Measurements from ENCODE around the gene COA1.

DNA sequence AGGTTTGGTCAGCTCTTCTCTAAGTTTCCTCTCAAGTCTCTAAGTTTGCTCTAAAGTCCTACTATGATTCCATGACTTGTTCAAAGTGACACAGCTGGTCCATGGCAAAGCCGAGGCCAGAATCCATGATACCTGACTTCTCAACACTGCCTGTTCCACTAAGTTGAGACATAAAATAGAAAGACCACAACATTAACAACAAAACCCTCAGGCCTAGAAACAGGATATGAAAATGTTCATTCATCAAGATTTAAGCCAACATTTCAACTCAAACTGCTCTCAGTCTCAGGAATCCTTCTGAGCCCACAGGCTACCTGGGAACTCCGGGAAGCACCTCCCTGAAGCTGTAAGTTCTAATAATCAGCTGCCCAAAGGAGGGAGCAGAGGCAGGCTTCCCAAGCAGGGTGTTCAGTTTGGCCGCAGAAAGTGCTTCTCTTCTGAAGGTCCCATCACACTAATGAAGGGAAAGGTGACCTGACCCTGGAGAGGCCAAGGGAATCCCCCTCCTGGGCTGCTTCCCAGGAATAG is 83.6 kb downstream of the COA1 start:
- TF ChIP-seq, protein P1, sequence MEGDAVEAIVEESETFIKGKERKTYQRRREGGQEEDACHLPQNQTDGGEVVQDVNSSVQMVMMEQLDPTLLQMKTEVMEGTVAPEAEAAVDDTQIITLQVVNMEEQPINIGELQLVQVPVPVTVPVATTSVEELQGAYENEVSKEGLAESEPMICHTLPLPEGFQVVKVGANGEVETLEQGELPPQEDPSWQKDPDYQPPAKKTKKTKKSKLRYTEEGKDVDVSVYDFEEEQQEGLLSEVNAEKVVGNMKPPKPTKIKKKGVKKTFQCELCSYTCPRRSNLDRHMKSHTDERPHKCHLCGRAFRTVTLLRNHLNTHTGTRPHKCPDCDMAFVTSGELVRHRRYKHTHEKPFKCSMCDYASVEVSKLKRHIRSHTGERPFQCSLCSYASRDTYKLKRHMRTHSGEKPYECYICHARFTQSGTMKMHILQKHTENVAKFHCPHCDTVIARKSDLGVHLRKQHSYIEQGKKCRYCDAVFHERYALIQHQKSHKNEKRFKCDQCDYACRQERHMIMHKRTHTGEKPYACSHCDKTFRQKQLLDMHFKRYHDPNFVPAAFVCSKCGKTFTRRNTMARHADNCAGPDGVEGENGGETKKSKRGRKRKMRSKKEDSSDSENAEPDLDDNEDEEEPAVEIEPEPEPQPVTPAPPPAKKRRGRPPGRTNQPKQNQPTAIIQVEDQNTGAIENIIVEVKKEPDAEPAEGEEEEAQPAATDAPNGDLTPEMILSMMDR (IDR thresholded peaks at IDR 0.05): no peak
- no peak for TF ChIP-seq POLR2A (IDR thresholded peaks at IDR 0.05)

All from ovary (tissue), 3 donors.